NAMALWA (cell line): Measurements from ENCODE around the gene ZNF862.

Experiments used
- DNase-seq: peaks from one replicate; pipeline ENCODE4 v3.0.0-alpha.2; 2015; ENCODE audit warnings: low spot score

The ZNF862 gene

DNA sequence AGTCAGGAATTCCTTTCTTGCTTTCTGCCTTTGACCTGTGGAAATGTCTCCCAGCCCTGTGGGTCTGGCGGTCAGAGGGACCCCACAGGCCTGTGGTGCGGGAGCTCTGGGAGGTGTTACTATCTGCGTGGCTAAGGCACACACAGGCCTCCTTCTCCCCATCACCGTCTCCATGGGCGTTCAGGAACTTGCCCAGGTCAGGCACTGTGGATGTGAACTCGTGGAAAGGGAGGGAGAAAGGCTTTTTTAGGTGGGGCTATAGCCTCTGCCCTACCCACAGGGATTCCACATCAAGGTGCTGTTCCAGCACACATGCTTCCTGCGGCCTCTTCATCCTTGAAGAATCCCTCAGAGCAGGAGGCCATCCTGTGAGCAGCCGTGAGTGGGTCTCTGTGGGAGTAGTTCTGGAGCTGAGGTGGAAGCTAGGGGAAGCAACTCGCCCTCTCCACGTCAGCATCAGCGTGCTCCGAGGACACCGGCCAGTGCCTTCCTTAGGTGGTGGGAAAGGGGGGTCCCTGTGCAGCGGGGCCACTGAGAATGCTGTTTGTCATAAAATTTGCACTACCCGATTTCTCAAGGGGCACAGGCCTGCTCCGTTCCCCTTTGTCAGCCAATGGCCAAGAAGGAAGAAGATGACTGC, 28.1 kb downstream of the ZNF862 start:
- no peak for DNase-seq

DNA sequence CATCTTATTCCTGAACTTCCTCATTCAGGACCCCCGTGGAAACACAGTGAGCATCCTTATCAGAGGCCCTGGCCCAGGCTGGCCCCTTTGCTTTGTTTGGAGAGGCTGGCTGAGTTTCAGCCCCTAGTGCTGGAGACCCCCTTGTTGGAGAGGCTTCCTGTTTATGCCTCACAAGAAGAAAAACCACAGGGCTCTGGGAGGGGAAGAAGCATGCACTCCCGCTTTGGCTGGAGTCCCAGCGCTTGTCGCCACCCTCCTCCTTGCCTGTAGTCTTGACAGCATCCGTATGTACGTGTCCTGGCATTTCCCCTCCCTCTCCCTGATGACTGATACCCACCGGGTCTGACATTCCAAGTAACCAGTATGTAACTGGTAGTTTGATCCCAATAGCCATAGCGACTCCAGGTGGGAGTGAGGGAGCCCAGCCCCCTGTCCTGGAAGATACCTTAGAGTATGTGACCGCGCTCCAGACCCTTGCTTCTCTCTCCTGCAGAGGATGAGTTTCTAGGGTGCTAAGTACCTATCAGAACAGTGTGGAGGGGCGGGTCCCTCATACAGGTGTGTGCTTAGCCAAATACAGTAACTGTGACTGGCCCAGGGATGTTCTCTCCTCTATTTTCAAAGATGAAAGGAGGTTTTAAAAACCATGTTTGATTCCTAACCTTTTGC, 28.7 kb downstream of the ZNF862 start:
- DNase-seq = no peak

DNA sequence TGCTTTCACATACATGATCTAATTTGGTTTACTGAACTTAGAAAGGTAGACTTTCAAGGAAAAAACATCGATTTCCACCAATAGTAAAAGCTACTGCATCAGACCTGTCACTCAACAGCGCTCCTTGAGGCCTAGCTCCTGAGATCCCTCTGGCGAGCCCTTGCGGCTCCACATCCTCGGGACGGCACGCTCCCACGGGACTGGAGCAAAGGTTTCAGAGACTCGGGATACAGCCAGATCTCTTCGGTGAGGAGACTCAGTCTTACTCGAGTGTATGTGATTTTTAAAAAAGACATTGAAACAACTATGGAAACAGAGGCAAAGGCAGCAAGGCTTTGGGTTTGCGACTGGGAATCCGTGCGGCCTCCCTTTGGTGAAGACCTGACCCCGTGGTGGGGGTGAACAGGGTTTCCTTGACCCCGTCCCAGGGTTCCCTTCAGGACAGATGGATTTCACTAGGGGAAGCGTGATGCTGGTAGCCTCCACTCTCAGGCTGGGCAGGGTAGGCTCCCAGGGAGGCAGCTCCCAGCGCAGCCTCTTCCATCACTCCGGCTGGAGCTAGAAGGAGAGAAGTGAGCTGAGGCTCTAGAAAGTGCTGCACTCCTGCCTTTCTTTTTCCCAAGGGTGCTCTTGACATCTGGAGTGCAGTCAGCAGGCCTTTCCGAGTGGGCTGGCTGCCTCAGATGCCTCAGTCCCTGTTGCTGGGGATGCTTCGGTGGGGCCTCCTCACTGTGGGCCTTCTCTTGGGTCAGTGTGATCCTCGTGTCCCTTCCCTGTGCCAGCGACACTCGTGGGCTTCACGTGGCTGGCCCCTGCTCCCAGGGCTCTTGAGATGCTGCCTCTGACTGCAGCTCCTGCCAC, 29.8 kb downstream of the ZNF862 start:
- no peak for DNase-seq

DNA sequence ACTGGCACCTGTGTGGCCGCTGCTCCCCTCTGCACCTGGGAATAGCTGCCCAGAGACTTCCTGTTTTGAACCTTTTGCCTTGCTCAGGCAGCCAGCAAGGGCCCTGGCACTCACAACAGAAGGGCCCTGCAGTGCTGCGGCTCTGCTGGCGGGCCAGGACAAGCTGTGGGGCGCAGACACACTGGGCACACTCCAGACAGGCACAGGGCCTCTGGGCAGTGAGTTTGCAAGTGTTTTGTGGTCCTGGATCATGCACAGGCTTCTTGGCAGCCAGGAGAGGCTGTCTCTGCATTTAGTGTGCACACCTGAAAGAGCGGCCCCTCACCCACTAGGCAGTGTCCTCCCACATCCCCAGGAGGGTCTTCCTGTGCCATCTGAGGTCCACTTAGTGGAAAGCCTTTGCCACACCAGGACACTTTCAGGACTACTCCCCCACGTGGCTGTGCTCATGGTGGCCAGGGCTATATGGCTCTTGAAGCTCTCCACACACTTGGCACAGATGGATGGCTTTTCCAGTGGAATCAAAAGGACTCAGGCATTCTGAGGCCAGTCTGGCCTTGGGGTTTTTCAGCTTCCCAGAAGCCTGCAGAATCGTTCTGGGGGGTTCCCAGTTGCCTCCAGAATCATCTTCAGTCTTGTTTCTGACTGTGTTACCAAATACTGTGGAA, 30.6 kb downstream of the ZNF862 start:
- peak; percentile 45 for DNase-seq

DNA sequence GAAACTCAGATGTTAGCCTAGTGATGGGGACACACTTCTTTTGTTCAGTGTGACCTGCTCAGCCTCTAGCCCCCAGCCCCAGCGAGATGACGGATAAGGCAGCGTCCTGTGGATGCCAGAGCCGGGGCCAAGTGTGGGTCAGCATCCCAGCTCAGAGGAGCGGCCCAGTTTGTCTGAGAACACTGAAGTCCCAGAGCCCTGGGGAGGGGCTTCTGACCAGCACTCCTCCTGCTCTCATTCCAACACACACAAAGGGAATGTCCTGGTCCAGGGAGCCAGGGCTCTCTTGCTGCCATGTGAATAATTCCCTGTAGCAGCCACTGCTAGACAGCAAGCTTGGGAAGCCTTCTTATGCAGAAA, 31.1 kb downstream of the ZNF862 start:
- no peak for DNase-seq

DNA sequence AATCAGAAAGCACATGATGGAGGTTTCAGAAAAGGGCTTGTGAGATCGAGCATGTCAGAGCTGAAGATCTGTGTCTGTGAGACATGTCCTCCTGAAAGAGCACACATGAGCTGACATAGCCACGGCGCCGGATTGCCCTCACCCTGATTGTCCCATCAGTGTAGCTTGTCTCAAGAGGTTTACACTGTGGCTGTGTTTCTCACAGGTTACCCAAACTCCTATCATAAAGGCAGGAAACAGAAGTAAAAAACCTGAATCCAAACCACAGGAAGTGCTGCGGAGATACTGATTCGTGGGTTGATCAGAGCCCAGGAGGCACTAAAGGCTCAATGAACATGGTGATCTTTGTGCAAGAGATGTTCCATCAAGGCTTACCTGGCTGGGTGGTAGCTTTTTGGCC, 31.7 kb downstream of the ZNF862 start:
- no peak for DNase-seq

DNA sequence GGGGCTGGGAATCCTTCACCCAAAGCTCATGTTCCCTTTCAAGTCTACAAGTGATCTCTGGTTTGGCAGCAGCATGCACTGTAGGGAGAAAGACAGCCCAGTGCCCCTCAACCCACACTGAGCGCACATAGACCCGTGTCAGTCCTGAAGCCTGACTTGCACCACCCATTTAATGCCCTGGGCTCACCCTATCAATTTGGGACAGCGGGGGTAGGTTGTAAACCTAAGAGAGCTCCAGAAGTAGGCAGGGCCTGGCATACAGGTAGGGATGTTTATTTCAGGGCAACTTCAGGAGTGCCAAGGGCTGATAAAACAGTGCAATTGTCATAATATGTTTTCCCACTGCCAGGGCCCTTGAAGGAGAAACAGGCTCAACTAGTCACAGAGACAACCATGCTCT, 32.1 kb downstream of the ZNF862 start:
- DNase-seq = no peak

DNA sequence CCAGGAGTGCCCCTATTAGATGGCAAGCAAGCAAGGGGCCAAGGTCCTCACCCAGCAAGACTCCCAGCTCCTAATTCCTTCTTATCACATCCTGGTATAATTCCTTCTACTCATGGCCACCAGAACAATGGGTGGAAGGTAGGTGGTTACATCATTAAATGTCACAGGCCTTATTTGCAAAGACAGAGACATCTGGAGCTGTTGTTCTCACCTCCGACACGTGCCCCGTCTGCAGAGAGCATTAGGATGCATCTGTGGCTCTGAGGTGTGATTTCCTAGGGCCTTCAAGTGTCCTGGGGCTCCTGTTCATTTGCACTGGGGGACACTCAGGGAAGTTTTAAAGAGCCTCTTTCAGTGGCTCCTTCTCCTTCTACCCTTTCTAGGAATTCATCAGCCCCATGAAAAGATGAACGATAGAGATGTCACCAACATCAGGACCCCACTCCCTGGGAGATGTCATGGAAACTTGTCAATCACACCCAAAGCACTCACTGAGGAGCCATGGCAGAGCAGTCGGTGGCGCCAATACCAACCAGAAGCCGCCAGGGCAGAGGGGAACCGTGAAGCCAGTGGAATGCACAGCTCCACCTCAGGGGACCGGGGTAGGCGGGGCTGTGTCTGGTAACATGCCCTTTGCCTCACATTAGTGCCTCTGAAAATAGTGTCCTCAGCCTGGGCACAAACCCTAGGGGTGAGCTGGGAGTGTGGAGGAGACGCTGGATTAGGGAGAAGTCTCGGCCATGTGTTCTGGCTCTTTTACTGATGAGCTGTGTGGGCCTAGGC, 32.7 kb downstream of the ZNF862 start:
- DNase-seq = no peak

DNA sequence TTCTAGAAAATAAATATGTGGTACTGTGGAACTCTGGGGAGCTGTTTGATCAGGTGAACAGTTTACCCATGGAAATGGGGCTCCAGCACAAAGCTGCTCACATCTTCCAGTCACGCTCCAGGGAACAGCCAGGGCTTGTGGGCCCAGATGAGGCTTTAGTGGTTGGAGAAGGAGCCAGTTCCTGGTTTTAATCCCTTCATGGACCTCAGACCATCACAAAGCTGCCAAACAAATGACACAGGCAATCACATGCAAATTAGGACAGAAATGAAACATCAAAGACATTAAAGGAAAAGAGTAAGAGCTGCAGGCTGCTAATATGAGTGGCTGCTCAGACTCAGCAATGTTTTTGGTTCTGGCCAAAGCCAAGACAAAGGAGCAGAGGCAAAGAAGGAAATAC, 33.4 kb downstream of the ZNF862 start:
- peak; percentile 55 for DNase-seq

DNA sequence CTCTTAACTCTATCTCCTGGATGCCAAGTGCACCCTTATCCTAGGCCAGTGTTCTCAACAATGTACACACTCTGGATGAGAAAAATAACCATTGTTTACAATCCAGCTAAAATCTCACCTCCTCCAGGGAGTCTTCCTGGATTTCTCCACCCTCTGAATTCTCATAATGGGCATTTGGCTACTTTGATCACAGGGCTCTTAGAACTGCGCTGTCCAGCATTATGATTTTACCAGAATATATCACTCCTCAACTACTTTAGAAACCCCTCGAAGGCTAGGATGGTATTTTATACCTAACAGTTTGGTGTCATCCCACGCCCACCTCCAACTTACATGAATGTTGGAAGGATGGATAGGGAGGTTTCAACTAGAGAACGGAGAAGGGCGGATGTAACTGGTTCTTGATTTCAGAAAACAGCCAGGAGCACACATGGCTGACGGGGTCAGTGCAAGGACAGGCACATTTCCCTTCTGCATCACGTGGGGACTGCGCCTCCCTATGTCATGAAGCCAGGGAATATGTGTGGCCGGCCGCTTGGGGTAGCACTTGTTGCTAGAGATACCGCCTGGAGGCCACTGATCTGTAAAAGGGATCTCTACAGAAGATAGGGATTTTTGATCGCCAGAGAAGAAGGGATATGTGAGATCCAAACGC, 34.4 kb downstream of the ZNF862 start:
- no peak for DNase-seq

DNA sequence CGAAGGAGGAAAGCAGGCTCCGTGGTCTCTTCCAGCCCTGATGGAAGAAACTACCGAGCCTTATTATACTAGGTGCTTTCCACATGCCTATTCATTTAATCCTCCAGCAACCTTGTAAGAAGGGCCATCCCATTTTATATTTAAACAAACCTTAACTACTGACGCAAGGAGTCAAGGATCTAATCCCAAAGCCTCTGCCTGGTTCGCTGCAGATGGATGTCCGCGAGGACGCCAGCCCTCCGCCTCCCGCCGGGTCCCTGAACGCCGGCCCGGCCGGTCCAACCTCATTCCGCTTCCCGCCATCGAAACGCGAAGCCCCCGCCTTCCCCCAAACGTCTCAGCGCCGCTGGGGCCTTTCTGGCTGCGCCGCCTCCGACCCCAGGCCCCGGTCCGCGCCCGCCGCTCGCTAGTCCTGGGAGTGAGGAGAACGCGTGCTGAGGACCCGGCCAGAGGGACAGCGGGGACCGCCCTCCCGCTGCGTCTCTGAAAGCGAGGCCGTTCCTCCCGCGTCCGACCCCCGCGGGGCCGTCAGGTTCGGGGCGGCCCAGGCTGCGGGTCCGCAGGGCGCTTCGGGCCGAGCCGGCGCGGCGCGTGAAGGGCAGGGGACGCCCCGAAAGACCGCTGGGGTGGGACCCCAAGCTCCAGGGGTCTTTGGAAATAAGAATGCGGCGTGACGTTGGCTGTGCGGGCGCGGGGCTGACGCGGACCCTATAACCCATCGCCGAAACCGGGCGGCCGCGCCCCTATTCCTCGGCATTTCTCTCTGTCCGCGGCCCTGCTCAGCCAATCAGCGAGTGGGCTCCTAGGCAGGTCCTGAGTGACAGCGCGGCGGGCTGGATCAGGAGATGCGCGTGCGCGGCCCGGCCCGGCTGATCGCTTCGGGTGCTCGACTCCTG, 35.1 kb downstream of the ZNF862 start, which contains the start of gene ATP6V0E2:
Gene ATP6V0E2, plus strand, starts transcription at position 896 of the 896 bp plus-strand sequence. CDS start 97 bp downstream, outside the sequence.
- DNase-seq = peak; percentile 97

DNA sequence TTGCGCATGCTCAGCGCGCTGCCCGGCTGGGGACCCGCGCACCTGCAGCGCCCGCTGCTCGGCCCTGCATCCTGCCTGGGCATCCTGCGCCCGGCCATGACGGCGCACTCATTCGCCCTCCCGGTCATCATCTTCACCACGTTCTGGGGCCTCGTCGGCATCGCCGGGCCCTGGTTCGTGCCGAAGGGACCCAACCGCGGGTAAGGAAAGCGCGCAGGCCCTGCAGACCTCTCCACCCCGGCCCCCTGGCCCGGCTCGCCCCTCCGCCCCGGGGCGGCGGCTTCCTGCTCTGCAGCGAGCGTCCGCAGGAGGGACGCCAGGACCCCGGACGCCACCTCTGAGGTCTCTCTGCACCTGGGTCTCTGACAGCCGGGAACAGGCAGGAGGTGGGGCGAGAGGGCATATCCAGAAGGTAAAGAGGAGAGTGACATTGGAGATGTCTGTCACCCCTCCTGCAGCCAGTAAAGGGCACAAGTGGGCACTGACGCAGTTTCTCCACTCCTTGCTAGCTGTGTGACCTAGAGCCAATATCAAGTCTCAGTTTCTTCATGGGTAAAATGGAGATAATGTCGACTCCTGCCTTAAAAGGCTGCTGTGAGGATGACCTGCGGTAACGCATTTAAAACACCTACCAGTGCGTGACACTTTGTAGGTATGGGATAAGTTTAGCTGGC, 35.9 kb downstream of the ZNF862 start:
- DNase-seq = no peak

DNA sequence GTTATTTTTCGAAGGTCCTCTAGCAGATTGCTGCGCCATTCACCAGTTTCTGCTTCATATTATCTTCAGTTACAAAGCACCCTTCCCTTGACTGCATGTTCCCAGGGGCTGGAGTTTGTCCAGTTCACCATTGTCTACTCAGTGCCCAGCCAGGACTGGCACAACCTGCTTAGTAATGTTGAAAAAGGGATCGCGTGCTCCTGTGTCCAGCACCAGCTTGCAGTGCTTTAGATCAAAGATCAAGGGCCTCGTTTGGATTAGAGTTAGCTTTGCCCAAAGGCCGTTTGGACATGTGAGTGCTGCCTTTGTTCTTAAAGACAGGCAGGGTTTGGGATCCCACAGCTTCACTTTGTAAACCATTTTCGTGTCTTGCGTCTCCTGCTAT, 36.5 kb downstream of the ZNF862 start:
- no peak for DNase-seq

DNA sequence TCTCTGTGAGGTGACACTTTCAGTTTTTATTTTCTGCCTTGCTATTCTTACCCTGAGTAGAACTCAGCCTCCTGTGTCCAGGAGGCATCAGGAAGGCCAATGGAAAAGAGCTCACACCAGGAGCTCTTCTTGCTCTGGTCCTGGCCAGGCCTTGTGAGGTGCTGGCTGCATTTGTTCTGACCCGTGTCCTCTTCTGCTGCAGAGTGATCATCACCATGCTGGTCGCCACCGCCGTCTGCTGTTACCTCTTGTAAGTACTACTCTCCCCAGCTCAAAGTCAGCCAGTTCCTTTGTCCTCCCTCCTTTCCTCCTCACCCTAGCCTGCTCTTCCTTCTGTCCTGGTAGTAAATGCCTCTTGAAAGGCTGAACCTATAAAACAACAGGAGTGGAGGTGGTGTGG, 37.2 kb downstream of the ZNF862 start:
- no peak for DNase-seq

DNA sequence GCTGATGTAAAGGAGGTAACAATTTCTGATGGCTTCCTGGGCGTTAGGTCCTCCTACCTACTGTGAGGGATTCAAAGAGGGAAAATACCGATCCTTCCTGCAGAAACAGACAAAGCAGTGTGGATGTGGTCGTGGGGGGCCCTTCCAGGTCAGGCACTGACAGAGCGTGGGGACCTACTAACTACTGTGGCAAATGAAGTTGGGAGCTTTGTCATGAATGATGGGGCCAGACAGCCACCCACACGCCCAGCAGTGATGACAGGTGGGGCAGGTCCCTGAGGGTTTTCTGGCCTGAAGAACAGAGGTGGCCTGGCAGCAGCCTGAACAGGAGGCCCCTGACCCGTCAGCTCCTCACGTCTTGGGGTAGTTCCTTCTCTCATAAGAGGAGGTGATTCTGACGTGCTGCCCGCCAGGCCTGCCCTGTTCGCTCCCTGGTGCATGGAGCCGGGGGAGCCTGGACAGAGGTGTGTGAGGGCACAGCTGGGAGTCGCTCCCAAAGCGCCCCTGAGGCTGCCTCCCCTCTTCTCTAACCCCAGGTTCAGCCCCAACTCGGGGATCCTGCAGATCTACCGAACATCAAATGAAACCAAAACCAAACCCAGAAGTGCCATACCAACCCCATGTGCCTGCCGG, 39.8 kb downstream of the ZNF862 start:
- no peak for DNase-seq

DNA sequence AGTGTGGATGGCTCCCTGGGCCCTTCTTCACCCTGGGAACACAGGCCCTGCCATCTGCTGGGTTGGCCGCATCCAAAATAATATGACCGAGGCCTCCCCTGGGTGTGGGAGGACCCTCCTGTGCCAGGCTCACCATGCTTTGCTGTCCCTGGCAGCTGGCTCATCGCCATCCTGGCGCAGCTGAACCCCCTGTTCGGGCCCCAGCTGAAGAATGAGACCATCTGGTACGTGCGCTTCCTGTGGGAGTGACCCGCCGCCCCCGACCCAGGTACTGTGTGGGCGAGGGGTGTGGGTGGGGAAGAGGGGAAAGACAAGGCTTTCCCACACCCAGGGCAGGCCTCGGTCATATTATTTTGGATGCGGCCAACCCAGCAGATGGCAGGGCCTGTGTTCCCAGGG, 40.3 kb downstream of the ZNF862 start:
- no peak for DNase-seq

DNA sequence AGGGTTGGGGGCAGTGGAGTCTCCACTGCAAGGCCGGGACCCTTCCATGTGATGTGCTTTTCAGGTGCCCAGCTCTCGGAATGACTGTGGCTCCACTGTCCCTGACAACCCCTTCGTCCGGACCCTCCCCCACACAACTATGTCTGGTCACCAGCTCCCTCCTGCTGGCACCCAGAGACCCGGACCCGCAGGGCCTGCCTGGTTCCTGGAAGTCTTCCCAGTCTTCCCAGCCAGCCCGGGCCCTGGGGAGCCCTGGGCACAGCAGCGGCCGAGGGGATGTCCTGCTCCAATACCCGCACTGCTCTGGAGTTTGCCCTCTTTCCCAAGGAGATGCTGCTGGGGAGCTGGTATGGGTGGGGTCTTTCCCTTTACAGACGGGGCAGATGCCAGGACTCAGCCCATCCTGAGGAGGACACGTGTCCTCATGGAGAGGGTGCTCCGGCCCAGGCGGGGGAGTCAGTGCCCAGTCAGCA, 41.1 kb downstream of the ZNF862 start:
- no peak for DNase-seq

DNA sequence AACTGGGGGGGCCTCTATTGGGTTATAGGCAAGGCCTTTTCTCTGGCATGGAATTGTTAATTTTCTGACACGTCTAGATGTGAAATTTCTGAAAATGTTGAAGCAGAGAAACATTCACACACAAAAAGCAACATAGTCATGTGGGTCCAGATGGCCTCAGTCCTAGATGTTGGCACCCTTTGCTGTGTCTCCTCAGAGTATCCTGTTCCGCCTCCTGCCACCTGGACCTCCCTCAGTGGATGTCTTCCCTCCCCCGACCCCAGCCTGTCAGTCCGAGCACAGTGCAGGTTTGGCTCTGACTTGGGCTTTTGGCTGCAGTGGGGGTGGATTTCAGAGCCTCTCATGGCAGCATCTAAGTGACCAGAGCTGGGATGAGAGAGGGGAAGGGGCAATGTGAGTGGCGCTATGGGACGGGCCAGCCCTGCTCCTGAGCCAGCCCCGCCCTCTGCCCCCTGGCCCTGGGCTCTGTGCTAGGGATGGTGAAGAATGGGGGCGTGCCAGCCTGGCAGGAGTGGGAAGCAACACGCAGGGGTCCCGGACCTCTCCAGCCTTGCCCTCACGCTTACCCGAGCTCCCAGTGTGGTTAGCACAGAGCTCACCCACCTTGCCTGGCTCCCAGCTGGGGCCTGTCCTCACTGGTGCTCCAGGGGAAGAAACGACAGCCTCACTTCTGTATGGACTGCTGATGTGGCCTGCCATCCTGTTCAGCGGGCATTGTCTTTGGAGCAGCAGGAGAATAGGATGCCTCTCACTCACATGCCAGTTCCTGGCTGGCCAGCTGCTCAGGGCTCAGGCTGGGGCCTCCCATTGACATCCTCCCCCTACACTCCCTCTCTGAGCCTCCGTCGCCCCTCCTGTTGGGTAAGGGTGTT, 41.8 kb downstream of the ZNF862 start:
- no peak for DNase-seq
